Activated CD4-positive, alpha-beta memory T cell treated with anti-CD3 and anti-CD28 coated beads for 36 hours (primary cell): Measurements from ENCODE around the gene SLCO2A1. TPM values are rescaled to one million over a fixed set of nuclear protein-coding genes. Genes with fewer than 3 reads are reported as not detected.

Experiments used
- CTCF ChIA-PET: fragments of 350-600 bp; sonication (Branson Sonifier 250); formaldehyde crosslinking; loops from one replicate; lab custom pipeline; 2021; ENCODE audit warnings: antibody characterized with exemption, inconsistent platforms; lab: Charles Lee
- POLR2A ChIA-PET: fragments of 350-600 bp; sonication (Branson Sonifier 250); formaldehyde crosslinking; loops from one replicate; lab custom pipeline; 2021; ENCODE audit warnings: antibody characterized with exemption; lab: Charles Lee
- DNase-seq: peaks from one replicate; pipeline ENCODE4 v3.0.0-alpha.2; 2020
- H3K27ac Mint-ChIP-seq: one replicate; pipeline ENCODE4 v1.8.0; 2021; ENCODE audit warnings: mixed read lengths
- H3K27me3 Mint-ChIP-seq: one replicate; pipeline ENCODE4 v1.8.0; 2021; ENCODE audit warnings: mixed read lengths
- H3K36me3 Mint-ChIP-seq: one replicate; pipeline ENCODE4 v1.8.0; 2021; ENCODE audit warnings: mixed read lengths
- H3K4me1 Mint-ChIP-seq: one replicate; pipeline ENCODE4 v1.8.0; 2021; ENCODE audit warnings: low read depth, mixed read lengths
- H3K4me3 Mint-ChIP-seq: one replicate; pipeline ENCODE4 v1.8.0; 2021; ENCODE audit warnings: mild to moderate bottlenecking, mixed read lengths
- H3K9me3 Mint-ChIP-seq: one replicate; pipeline ENCODE4 v1.8.0; 2021; ENCODE audit warnings: mixed read lengths
- intact Hi-C: fragments of 100-400 bp; cut with micrococcal nuclease; formaldehyde crosslinking; loops from one replicate; pipeline ENCODE4 v1.15.1; 2023
- total RNA-seq, 2 experiments: library from RNA; stranded (reverse); gene quantifications; one replicate each; pipeline ENCODE4 v1.2.3, GENCODE V29; 2021

The SLCO2A1 gene
- total RNA-seq, 2 experiments from 2014 or later: not detected

DNA sequence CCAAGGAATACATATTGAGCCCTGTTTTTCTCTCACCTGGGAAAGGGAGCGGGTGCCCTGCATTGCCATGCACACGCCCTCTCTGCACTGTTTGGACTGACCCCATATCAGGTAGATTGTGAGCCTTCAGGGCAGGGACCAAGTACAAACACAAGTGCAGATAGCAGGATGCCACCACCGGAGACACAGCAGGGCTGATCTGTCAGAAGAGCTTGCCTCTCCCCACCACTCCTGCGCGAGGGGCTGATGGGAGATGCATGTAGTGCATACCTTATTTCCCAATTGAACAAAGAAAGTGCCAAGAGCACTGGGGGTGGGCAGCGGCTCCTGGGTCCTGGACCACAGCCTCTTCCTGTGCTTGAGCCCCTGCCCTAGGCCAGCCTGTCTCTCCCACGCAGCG lies 9.0 kb upstream of the SLCO2A1 start:
- Mint-ChIP-seq H3K4me1 (no peaks in the 10 kb centered on the region), H3K9me3 (no peaks in the 10 kb centered on the region), H3K4me3 (no peak overlapping the region), H3K36me3 (no peaks in the 10 kb centered on the region), H3K27ac (no peak overlapping the region), H3K27me3 (peaks cover 4% of the 10 kb centered on the region)
- no peak for DNase-seq
- CTCF ChIA-PET: no interaction called here
- POLR2A ChIA-PET: no interaction called here
- intact Hi-C loops: no loop called here

DNA sequence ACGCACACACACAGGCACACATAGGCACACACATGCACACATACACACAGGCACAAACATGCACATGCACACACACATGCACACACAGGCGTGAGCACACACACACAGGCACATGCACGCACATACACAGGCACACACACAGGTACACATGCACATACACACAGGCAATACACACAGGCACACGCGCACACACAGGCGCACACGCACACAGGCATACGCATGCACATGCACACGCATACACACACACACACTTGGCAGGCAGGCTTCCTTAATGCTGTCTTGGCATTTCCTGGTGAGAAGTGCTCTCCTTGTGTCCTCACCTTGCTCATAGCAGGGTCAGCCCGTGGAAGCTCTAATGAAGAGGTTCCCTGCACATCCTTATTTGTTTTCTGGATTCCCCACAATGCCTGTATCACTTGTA lies 8.4 kb upstream of the SLCO2A1 start:
- peaks cover 7% of the 10 kb centered on the region for H3K27me3 Mint-ChIP-seq
- no peak overlapping the region for H3K4me3 Mint-ChIP-seq
- DNase-seq: no peak
- no peaks in the 10 kb centered on the region for H3K9me3 Mint-ChIP-seq
- ChIA-PET CTCF (no interaction called here), POLR2A (no interaction called here)
- intact Hi-C loops: no loop called here
- H3K27ac Mint-ChIP-seq: no peak overlapping the region
- no peaks in the 10 kb centered on the region for H3K36me3 Mint-ChIP-seq
- H3K4me1 Mint-ChIP-seq: no peaks in the 10 kb centered on the region

DNA sequence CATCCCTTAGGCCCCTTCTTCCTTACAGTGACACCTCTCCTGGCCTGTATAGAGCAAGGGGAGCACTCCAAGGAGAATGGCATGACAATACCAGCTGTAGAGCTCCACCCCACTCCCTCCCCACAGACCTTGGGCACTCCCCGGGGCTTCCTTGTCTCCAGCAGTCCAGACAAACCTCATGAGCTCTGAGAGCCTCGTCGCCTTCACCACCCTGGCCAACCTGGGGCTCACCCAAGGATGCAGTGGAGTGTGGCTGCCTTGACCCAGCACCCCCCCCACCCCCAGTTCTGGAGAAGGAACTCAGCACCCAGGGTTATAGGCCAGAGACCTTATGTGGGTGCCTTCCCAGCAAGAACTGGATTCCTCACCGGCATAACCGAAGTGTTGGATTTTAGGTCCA lies 7.4 kb upstream of the SLCO2A1 start:
- no peaks in the 10 kb centered on the region for H3K9me3 Mint-ChIP-seq
- no peak for DNase-seq
- no peaks in the 10 kb centered on the region for H3K36me3 Mint-ChIP-seq
- H3K4me1 Mint-ChIP-seq: no peaks in the 10 kb centered on the region
- H3K27ac Mint-ChIP-seq: no peak overlapping the region
- ChIA-PET POLR2A (no interaction called here), CTCF (no interaction called here)
- intact Hi-C loops: no loop called here
- H3K27me3 Mint-ChIP-seq: peaks cover 12% of the 10 kb centered on the region
- H3K4me3 Mint-ChIP-seq: no peak overlapping the region

DNA sequence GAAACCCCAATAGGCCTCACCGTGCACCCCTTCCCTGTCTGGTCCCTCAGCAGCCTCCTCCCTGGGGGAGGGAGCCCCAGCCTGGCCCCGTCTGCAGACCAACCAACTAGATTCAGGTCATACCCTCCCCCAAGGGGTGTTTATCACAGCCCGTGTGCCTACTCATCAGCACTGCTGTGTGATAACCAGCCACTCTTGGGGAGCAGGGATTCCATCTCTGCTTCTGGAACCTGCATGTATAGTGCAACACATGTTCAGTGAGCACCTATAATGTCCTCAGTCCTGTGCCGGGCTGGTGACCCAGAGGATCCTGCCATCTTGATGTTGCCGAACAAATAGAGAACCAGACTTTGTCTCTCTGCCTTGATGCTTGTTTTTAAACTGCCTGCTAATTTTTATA lies 6.6 kb upstream of the SLCO2A1 start:
- H3K27me3 Mint-ChIP-seq: peaks cover 12% of the 10 kb centered on the region
- no peaks in the 10 kb centered on the region for H3K4me1 Mint-ChIP-seq
- ChIA-PET POLR2A (no interaction called here), CTCF (no interaction called here)
- intact Hi-C loops: no loop called here
- H3K27ac Mint-ChIP-seq: no peak overlapping the region
- H3K9me3 Mint-ChIP-seq: no peaks in the 10 kb centered on the region
- H3K36me3 Mint-ChIP-seq: no peaks in the 10 kb centered on the region
- H3K4me3 Mint-ChIP-seq: no peak overlapping the region
- no peak for DNase-seq

DNA sequence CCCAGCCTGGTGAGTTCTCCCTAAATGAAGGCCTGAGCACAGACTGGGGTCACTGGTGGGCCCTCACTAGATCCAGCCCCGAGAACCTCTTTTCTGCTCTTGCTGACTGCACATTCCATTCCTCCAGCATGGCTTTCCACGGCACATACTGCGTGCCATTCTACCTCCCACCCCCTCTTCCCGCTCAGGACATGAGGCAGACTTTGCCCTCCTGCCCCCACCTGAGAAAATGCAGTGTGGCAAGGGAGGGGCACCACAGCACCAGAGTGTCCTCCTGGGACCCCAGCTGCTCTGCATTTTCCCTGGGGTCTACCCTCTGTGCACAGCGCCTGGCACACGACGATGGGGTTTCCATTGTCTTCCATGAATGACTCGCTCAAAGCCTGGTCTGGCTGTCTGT lies 6.1 kb upstream of the SLCO2A1 start:
- Mint-ChIP-seq H3K27ac (no peak overlapping the region), H3K36me3 (no peaks in the 10 kb centered on the region), H3K9me3 (no peaks in the 10 kb centered on the region), H3K4me1 (no peaks in the 10 kb centered on the region), H3K27me3 (peaks cover 12% of the 10 kb centered on the region), H3K4me3 (no peak overlapping the region)
- DNase-seq: no peak
- ChIA-PET POLR2A (no interaction called here), CTCF (no interaction called here)
- intact Hi-C loops: no loop called here

DNA sequence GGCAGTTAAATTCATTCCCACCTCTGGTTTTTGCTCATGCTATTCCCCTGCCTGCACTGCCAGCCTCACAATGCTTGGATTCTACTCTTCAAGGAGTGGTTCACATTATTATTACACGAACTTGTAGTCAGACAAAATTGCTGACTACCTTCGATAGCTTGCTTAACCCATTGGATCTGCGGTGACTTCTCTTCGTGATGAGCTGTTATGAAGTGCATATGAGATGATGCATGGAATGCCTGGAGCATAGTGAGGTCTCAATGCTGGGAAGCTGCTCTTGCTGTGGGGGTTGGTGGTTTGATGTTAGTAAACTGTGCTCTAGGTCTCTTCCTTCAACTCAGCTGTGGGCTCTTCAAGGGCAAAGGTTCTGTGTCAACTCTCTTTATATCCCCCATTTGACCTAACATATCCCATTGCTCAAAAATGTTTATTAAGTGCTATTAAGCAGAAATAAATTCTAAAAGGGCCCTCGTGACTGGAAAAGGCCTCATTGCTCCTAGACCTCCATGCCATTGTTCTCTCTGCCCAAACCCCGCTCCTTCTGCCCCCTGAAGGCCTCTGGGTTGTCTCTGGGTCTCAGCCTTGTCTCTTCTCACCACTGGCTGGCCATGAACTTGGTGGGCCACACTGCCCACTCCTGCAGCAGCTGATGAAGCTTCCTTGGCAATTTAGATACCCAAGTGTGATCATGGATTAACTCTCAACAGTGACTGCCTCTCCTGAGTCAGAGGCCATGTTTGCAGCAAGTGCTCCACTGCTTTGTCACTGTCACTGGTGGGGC lies 4.5 kb upstream of the SLCO2A1 start:
- CTCF ChIA-PET: no interaction called here

DNA sequence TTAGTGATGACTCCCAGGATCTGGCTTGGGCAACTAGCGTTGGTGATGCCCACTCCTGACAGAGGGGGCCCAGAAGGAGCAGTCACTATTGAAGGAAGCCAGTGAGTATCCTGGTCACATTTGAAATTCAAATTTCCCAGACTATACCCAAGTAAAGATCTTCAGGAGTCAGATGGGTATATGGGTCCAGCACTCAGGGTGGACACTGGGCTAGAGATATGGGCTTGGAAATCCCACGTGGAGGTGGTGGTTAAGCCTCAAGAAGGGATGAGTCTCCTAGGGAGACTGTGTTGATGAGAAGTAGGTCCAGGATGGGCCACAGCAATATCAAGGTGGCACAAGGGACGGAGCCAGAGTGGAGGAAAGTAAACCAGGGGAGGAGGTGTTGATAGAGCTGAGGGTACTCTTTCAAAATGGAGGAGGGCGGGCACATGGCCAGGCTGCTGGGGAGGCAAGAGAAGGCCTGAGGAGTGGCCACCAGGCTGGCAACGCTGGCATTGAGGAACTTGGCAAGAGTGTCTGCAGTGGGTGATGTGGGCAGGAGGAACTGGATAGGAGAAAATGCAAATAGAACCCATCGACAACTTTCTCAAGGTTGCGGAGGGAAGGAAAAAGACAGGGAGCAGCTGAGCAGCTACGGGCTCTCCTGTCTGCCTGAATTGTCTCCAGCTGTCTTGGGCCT lies 3.7 kb upstream of the SLCO2A1 start:
- H3K4me1 Mint-ChIP-seq: peaks cover 5% of the 10 kb centered on the region
- H3K9me3 Mint-ChIP-seq: no peaks in the 10 kb centered on the region
- no peak overlapping the region for H3K27ac Mint-ChIP-seq
- no peak for DNase-seq
- H3K36me3 Mint-ChIP-seq: no peaks in the 10 kb centered on the region
- no peak overlapping the region for H3K4me3 Mint-ChIP-seq
- H3K27me3 Mint-ChIP-seq: peaks cover 26% of the 10 kb centered on the region
- intact Hi-C loops: no loop called here
- ChIA-PET CTCF (no interaction called here), POLR2A (no interaction called here)

More for the DNA sequence above, 4.5 kb upstream of the SLCO2A1 start:
- H3K36me3 Mint-ChIP-seq: no peaks in the 10 kb centered on the region
- H3K4me1 Mint-ChIP-seq: peaks cover 5% of the 10 kb centered on the region
- H3K27ac Mint-ChIP-seq: no peak overlapping the region
- DNase-seq: no peak
- intact Hi-C loops: no loop called here
- H3K9me3 Mint-ChIP-seq: no peaks in the 10 kb centered on the region
- POLR2A ChIA-PET: no interaction called here
- no peak overlapping the region for H3K4me3 Mint-ChIP-seq
- peaks cover 20% of the 10 kb centered on the region for H3K27me3 Mint-ChIP-seq

DNA sequence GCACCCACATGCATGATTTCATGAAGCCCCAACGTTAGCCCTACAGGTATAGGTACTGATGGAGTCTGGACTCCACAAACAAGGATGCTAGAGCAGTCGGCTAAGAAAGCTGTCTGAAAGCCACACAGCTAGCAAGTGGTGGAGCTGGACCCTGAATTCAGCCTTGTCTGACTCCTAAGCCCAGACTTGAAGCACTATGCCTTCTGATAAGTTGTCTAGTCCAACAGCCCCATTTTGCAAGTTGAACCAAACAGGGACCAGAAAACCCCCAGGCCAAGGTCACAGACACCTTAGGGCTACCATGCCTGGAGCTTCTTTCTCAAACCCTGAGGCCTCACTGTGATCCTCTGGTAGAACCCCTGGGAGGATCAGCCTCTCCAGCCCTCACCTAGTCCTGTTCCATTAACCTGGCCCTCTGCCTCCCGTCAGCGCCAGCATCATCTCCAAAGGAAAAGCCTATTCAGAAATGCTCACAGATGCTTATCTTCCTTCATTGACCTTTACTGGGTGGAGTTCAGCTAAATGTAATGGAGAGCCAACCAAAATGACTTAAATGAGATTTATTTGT lies 1.7 kb upstream of the SLCO2A1 start:
- ChIA-PET CTCF (no interaction called here), POLR2A (no interaction called here)
- intact Hi-C loops: no loop called here
- DNase-seq: no peak
- Mint-ChIP-seq H3K9me3 (no peaks in the 10 kb centered on the region), H3K27ac (no peak overlapping the region), H3K27me3 (peaks cover 33% of the 10 kb centered on the region), H3K4me1 (peaks cover 5% of the 10 kb centered on the region), H3K4me3 (no peak overlapping the region), H3K36me3 (no peaks in the 10 kb centered on the region)

DNA sequence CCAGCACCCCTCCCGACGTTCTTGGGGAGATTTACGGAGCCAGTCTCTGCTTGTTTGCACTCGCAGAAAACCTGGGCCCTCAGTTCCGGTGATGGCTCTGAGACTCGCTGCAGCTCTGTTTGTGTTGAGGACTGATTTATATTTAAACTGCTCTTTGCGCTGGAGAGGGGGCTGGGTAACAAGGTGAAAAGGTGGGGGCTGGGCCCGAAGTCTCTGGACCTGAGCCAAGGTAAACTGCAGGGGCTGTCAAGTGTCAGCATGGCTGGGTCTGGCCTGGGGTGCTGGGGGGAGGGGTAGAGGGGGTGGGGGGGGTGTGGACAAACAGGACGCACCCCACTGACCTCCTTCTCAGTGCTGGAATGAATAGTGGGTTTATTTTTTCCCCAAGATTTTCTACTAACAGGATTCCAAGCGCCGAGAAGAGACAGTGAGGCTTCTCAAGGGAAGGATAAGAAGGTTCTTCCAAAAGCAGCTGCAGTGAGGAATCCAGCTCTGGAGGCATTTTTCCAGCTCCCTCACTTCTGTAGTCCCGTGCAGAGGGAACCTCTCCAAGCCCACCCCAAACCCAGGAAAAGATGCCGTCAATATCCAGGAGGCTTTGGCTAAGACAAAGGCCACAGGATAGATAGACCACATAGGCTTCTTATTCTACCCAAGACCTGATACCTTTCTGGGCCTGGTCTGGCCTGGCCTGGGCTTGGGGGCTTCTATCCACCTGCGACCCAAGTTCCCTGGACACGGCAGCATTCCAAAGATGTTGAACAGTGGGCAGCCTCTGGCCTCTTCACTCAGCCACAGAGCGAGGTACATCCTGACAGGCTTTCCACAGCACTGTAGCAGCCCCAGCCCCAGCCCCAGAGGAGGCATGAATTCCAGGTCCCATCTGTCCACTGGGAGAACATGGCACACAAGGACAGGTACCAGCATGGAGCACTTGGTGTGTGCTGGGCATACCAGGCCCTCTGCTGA lies 938 bp upstream of the SLCO2A1 start:
- H3K4me3 Mint-ChIP-seq: no peak overlapping the region
- no peaks in the 10 kb centered on the region for H3K9me3 Mint-ChIP-seq
- ChIA-PET CTCF (no interaction called here), POLR2A (no interaction called here)
- intact Hi-C loops: no loop called here
- DNase-seq: no peak
- no peak overlapping the region for H3K27ac Mint-ChIP-seq
- H3K27me3 Mint-ChIP-seq: peaks cover 32% of the 10 kb centered on the region
- H3K36me3 Mint-ChIP-seq: no peaks in the 10 kb centered on the region
- peaks cover 5% of the 10 kb centered on the region for H3K4me1 Mint-ChIP-seq

DNA sequence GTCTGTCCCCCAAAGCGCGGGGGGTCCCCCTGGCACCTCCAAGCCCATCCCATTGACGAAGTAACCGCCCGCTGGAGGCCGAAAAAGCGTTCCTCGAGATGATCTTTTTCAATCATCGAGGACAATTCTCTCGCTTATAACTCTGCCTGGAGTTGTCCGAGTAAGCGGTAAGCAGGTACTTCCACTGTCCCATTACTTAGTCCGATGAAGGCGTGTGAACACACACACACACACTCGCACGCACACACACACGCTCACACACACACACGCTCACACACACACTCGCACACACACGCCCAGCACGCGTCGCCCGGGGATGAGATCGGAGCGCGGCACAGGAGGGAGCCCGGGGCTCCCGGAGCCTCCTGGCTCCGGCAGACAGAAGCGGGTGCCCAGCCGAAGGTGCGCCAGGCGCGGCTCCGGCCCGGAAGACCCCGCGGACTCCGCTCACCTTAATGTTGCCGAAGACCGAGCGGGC lies 430 bp downstream of the SLCO2A1 start:
- Mint-ChIP-seq H3K4me3 (peak overlapping the region; percentile 40), H3K27me3 (peaks cover 32% of the 10 kb centered on the region), H3K36me3 (no peaks in the 10 kb centered on the region), H3K27ac (no peak overlapping the region), H3K9me3 (no peaks in the 10 kb centered on the region), H3K4me1 (peaks cover 5% of the 10 kb centered on the region)
- ChIA-PET CTCF (no interaction called here), POLR2A (no interaction called here)
- no peak for DNase-seq
- intact Hi-C loops: no loop called here

DNA sequence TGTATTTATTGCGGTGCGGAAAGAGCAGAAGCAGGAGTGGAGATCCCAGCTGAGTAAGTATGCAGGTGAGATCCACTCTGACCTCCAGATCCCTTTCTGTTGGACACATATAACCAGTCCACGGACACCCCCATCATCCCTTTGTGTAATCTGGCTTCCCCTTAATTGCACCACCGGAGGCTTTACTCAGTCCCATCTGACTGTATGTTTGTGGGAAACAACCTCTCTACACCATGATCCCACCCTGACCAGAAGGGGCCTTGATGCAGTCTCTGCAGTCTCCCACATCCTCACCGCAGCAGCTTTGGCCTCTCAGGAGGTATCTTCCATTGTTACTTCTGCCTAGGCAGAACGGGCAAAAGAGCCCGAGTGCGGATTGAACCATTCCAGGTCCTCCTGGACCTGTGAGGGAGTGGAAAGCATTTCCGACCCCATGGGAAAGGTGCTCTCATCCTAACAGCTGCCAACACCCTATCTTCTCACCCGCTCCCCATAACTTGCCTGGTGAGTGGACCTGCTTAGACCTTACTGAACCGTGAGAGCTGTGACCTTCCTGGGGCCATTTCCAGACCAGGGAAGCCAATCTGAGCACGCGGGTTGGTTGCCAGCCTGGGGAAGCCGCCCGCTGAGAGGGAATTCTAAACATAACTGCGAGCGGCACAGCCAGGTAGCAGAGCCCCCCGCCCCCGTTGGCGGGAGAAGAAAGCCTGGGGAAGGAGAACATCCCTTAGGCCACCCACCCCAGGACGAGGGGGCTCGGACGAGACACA lies 1.1 kb downstream of the SLCO2A1 start:
- no peaks in the 10 kb centered on the region for H3K9me3 Mint-ChIP-seq
- intact Hi-C loops: no loop called here
- no peaks in the 10 kb centered on the region for H3K36me3 Mint-ChIP-seq
- peaks cover 5% of the 10 kb centered on the region for H3K4me1 Mint-ChIP-seq
- peaks cover 32% of the 10 kb centered on the region for H3K27me3 Mint-ChIP-seq
- ChIA-PET CTCF (no interaction called here), POLR2A (no interaction called here)
- H3K4me3 Mint-ChIP-seq: no peak overlapping the region
- H3K27ac Mint-ChIP-seq: no peak overlapping the region
- no peak for DNase-seq
